Brain microvascular endothelial cell (primary cell): ENCODE measurements around the gene GLS.

Experiments
- DNase-seq: peaks from one replicate; pipeline ENCODE4 v3.0.0-alpha.2; 2020
- H3K27ac ChIP-seq: fragments of 250-450 bp; sonication (Bioruptor Pico); 2 replicates; pipeline ENCODE4 v1.5.1; 2020; ENCODE audit warnings: mild to moderate bottlenecking, moderate library complexity
- H3K27me3 ChIP-seq: fragments of 250-450 bp; sonication (Bioruptor Pico); replicated peaks from 2 replicates; pipeline ENCODE4 v1.5.1; 2020; ENCODE audit warnings: mild to moderate bottlenecking
- H3K36me3 ChIP-seq: fragments of 250-450 bp; sonication (Bioruptor Pico); replicated peaks from 2 replicates; pipeline ENCODE4 v1.5.1; 2020; ENCODE audit warnings: mild to moderate bottlenecking
- H3K4me3 ChIP-seq: 2 replicates; pipeline ENCODE4 v1.5.1; 2011; ENCODE audit warnings: low read depth, mild to moderate bottlenecking, control low read depth, low read length, moderate library complexity
- CTCF ChIP-seq: IDR thresholded peaks from 2 replicates; pipeline ENCODE4 v1.5.1; 2011; ENCODE audit warnings: low read depth, mild to moderate bottlenecking, moderate library complexity, low read length, control low read depth, inconsistent platforms; ENCODE audit errors: missing control alignments
- in situ Hi-C: cut with HindIII; loops from 2 replicates; pipeline ENCODE4 v1.10.0; 2017; ENCODE audit warnings: low sequenced_read_pairs, low pct_ligation_motif_present

The GLS gene

GRCh38 chr2:190997526-190998113, 117.0 kb downstream of the GLS start:
- Histone ChIP-seq H3K27me3 (no peaks in the 10 kb centered on the region), H3K36me3 (peaks cover 80% of the 10 kb centered on the region), H3K4me3 (no peak overlapping the region), H3K27ac (no peak overlapping the region)
- in situ Hi-C loops = no loop called here
- DNase-seq = no peak
- TF ChIP-seq CTCF = no peak

- H3K36me3 ChIP-seq = peaks cover 85% of the 10 kb centered on the region
- no peak overlapping the region for H3K4me3 ChIP-seq
Observed at GRCh38 chr2:190999058-190999457, 118.4 kb downstream of the GLS start.

GRCh38 chr2:190999949-191000665, 119.5 kb downstream of the GLS start:
- no peak overlapping the region for H3K27ac ChIP-seq
- no peak for TF ChIP-seq CTCF
- no peak for DNase-seq
- in situ Hi-C loops = no loop called here
- no peak overlapping the region for H3K4me3 ChIP-seq
- no peaks in the 10 kb centered on the region for H3K27me3 ChIP-seq
- peaks cover 85% of the 10 kb centered on the region for H3K36me3 ChIP-seq

More at GRCh38 chr2:190999058-190999457, 118.4 kb downstream of the GLS start:
- TF ChIP-seq CTCF = no peak
- in situ Hi-C loops = no loop called here
- no peak for DNase-seq
- Histone ChIP-seq H3K27me3 (no peaks in the 10 kb centered on the region), H3K27ac (no peak overlapping the region)

- no peak for DNase-seq
- Histone ChIP-seq H3K27ac (no peak overlapping the region), H3K4me3 (no peak overlapping the region), H3K27me3 (no peaks in the 10 kb centered on the region), H3K36me3 (peaks cover 85% of the 10 kb centered on the region)
- in situ Hi-C loops = no loop called here
- TF ChIP-seq CTCF = no peak
Observed at GRCh38 chr2:191001032-191001431, 120.4 kb downstream of the GLS start.

GRCh38 chr2:191001624-191002023, 121.0 kb downstream of the GLS start:
- H3K27me3 ChIP-seq = no peaks in the 10 kb centered on the region
- peaks cover 85% of the 10 kb centered on the region for H3K36me3 ChIP-seq
- no peak for DNase-seq
- no peak overlapping the region for H3K27ac ChIP-seq
- in situ Hi-C loops = no loop called here
- no peak overlapping the region for H3K4me3 ChIP-seq
- TF ChIP-seq CTCF = no peak
